Tibial nerve (tissue), 4 donors: ENCODE results near the gene FNDC1.

Experiments
- EP300 ChIP-seq, 2 donors: sonication (generic); formaldehyde crosslinking; IDR thresholded peaks; one replicate each; pipeline ENCODE4 v1.6.1; 2017; ENCODE audit warnings: antibody characterized with exemption in 2 of 2, mild to moderate bottlenecking in 1 of 2
- TF ChIP-seq, protein P1 (sequence below), 5 experiments: fragments of 200-600 bp in 3 of 5; fragments of 450-650 bp in 2 of 5; sonication (generic) in 3 of 5; IDR thresholded peaks; one replicate each; pipeline ENCODE4 v1.5.1; 2016 to 2019; ENCODE audit warnings: antibody characterized with exemption in 5 of 5, mild to moderate bottlenecking in 3 of 5, moderate library complexity in 2 of 5

DNA sequence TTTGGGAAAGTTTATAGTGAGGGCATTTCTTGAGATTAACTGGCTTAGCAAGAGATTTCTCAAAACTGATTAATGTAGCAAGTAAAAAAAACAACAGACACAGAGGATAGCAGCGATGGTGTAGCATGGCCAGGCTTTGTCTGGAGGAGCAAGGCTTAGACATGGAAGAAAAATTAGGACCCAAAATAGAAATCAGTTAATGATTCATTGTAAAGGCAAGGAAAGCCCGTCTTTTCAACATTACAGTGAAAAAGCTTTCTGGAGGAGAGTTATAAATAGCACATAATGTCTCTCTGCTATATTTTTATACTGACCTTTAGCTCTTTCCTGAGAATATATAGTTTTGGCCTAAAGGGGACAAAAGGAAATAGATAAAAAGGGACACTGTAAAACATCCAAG, 45.1 kb downstream of the FNDC1 start:
- TF ChIP-seq, protein P1, sequence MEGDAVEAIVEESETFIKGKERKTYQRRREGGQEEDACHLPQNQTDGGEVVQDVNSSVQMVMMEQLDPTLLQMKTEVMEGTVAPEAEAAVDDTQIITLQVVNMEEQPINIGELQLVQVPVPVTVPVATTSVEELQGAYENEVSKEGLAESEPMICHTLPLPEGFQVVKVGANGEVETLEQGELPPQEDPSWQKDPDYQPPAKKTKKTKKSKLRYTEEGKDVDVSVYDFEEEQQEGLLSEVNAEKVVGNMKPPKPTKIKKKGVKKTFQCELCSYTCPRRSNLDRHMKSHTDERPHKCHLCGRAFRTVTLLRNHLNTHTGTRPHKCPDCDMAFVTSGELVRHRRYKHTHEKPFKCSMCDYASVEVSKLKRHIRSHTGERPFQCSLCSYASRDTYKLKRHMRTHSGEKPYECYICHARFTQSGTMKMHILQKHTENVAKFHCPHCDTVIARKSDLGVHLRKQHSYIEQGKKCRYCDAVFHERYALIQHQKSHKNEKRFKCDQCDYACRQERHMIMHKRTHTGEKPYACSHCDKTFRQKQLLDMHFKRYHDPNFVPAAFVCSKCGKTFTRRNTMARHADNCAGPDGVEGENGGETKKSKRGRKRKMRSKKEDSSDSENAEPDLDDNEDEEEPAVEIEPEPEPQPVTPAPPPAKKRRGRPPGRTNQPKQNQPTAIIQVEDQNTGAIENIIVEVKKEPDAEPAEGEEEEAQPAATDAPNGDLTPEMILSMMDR (IDR thresholded peaks at IDR 0.05), result no peak
- TF ChIP-seq EP300 (IDR thresholded peaks at IDR 0.05), result no peak
